CMK (cell line): ENCODE measurements around the gene CFAP74.

Source experiments
- DNase-seq: peaks from one replicate; pipeline ENCODE4 v3.0.0-alpha.2; 2010; ENCODE audit warnings: low read depth

Gene CFAP74

GRCh38 chr1:1926346-1926811 lies 77.2 kb downstream of the CFAP74 start:
- DNase-seq: no peak

DNA sequence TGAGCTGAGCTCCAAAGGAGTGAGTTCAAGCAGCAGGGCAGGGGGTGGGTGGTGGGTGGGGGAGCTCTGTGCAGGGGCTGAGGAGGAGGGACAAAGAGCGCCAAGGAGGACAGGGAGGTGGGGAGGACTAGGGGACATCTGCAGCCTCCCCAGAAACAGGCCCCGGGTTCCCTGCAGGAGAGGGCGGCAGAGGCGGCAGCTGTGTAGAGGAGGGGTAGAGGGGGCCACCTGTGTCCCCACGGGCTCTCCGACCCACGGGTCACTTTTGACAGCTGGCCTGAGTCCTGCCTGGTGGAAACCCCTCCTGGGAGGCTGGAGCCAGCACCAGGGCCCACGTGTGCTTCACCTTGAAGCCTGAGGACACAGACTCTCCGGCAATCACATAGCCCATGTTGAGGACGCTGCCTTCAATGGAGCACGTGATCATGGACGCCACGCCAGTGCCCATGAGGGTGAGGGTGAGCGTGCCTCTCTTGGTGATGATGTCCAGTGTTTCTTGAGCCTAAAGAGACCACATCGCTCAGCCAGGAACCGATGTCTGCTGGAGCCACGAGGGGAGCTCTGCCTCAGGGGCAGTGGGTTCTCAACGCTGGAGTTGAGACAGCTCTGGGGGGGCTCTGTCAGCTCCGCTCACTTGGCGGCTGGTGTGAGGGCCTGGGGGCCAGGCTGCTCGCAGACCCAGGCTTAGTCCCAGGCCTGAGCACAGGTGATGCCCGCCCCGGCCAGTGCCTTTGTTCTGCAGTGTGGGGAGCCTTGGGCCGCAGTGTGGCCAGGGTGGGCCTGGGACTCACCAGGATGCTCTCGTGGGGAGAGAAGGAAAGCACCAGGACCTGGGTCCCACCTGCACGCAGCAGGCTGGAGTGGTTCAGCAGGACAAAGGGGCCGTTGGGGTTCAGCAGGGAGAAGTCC lies 77.9 kb downstream of the CFAP74 start:
- no peak for DNase-seq

- DNase-seq: no peak
These were observed 78.7 kb downstream of the CFAP74 start for GRCh38 chr1:1924849-1925248.

DNA sequence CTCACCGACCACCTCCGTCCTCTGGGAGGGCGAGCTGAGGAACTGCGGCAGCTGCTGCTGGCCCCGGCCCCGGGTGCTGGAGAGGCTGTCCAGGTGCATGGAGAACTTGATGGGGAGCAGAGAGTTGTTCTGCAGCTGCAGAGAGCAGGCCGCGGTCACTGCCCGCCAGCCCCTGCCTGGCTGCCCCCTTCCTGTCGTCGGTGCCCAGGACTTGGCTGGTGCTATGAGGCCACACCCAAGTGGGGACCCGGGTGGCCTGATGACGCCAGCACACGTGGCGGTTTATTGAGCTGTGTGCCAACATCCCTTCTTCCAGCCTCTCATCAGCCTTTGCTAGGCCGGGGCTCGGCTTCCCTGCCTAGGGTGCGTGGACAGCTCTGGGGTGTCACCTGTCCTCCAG lies 79.2 kb downstream of the CFAP74 start:
- DNase-seq: no peak

GRCh38 chr1:1922956-1923833 lies 80.4 kb downstream of the CFAP74 start:
- DNase-seq: no peak

- no peak for DNase-seq
These were observed 81.0 kb downstream of the CFAP74 start for GRCh38 chr1:1922702-1922955.

DNA sequence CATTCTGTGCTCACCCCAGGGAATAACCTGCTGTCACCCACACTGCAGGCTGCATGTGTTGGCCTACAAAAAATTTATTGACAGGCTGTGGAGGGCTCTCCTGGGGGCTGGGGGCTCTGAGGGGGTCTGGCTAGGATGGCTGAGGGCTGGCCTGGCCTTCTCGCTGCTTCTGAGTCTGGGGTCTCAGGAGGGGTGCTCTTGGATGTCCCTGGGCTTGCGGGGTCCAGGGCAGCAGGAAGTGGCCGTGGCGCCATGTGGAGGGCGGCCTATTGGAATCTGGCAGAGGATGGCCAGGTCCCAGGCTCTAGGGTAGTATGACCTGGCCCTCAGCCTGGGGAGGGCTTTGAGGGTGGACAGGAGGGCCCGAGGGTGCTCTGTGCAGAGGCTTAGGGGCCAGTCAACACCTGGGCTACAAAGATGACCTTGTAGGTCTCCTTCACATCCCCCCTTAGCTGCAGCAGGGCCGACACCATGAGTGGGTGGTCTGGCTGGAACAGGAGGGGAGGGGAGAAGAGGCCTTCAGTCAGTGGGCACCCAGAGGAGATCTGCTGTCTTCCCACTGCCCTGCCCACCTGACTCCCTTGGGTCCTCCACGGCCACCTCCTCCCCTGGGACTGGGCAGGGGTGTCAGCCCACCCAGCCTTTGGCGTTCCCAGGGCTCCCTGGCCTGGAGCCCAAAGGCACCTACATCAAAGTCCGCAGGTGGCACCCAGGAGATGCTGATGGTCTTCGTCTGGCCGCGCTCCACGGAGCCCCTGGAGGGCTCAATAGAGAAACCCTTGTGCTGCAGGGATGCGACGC lies 81.5 kb downstream of the CFAP74 start:
- no peak for DNase-seq

GRCh38 chr1:1921459-1921862 lies 82.1 kb downstream of the CFAP74 start:
- DNase-seq: no peak

- no peak for DNase-seq
These were observed 82.8 kb downstream of the CFAP74 start for GRCh38 chr1:1920608-1921458.

DNA sequence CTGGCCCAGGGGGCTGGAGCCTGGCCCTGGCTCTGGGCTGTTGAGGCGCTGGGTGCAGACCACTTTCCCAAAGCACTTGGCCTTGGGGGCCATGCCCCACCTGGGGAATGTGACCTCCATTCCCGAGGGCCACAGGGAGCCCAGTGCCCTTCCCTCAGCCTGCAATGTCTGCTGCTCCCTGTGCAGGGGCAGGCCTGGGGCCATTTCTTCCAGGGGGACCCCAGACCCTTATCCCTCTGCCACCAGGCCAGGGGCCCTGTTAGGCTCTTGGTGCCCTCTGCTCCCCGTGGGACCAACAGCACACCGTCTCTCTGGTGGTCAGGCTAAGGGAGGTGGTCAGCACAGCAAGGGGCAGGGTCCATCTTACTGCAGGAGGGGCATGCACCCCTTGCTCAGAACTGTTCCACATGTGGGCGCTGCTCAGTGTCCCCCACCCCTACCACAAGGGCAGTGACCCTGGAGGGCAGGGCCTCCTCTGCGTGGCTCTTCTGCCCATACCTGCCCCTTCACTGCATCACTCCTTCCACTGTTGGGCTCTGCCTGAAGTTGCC lies 83.5 kb downstream of the CFAP74 start:
- DNase-seq: no peak

- peak; percentile 100 for DNase-seq
These were observed 84.1 kb downstream of the CFAP74 start for GRCh38 chr1:1919304-1920056.

DNA sequence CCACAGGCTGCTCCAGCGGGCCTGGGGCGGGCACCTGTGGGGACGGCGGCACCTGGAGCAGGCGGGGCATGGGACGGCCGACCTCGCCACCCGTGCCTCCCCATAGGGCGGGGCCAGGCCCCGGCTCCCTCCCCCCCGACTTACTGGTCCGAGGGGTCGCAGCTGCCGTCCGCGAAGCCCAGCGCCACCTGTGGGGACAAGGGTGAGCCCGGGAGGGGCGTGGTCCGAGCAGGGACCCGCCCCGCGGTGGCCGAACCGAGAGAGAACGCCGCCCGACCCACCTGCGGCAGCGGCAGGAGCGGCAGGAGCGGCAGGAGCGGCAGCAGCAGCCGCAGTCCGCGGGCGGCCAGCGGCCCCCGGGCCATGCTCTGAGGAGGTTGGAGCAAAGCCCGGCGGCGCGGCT lies 84.7 kb downstream of the CFAP74 start, which contains the start of gene TMEM52:
TSS of gene TMEM52 (minus strand) at position 379 of the 403 bp plus-strand sequence. CDS start at position 365, 14 bp downstream.
- DNase-seq: no peak

- no peak for DNase-seq
These were observed 85.3 kb downstream of the CFAP74 start for GRCh38 chr1:1917995-1918900.

DNA sequence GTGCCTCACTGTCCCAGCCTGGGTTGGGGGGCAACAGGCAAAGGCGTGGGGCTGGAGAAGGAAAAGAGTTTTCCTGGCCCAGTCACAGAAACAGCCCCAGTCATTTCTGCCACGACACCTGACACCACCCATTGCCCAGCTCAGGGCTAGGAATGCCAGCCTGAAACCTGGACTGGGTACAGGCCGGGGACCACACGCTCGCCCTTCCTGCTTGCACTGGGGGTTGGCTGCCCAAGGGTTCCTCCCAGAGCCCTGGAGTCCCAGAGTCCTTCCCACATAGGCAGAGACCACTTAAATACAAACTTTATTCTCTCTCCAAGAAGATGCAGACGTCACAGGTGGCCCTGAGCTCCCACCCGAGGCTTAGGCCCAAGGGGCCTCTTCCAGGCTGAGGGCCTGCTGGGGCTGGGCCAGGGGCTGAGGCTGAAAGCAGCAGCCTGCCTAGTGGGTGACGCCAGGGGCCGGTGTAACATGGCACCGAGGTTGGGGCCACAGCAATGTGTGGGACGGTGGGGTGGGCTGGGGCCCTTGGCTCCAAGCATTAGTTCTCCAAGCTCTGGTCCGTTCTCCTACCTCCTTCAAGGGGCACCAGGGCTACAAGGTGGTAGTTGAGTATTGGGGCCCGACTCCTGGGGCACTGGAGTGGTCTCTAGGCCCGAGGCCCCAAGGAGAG lies 86.1 kb downstream of the CFAP74 start:
- DNase-seq: no peak

DNA sequence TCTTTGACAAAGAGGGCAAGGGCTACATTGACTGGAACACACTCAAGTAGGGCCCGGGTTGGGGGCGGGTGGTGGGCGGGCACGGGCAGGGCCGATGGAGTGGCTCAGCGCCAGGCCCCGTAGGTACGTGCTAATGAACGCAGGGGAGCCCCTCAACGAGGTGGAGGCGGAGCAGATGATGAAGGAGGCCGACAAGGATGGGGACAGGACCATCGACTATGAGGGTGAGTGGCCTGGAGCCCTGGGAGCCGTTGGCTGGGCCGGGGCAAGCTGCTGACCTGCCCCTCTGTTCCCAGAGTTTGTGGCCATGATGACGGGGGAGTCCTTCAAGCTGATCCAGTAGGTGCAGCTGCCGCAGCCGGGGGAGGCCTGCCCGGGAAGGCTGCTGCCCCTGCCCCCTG lies 86.7 kb downstream of the CFAP74 start:
- no peak for DNase-seq

DNA sequence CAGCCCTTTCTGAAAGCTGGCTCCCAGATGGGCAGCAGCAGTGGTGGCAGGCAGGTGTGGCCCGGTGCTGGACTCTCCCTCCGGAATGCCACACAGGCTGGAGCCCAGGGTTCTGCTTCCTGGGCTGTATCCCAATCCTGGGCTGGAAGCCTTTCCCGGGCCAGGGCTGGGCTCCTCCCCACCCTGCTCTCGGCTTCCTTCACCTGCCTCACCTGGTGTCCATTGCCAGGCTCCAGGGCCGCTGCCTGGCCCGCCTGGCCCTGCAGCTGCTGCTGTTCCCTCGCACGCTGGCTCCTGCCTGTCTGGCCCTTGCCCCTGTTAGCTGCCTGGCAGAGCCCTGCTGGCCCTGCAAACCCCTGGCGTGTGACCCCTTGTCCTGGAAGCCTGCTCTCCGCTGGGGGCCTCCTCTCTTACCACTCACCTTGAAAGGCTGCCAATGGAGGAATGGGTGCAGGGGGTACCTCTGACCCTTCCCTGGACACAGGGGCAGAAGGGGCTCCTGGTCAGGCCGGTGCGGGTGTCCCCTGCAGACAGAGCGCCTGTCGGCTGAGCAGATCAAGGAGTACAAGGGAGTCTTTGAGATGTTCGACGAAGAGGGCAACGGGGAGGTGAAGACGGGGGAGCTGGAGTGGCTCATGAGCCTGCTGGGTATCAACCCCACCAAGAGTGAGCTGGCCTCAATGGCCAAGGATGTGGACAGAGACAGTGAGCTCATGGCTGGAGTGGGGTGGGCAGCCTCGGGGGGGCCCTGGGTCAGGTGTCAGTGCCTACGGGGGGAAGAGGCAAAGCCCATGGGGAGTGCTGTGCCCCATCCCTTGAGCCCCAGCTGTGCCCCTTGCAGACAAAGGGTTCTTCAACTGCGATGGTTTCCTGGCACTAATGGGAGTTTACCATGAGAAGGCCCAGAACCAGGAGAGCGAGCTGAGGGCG lies 87.4 kb downstream of the CFAP74 start:
- no peak for DNase-seq

- DNase-seq: no peak
These were observed 88.5 kb downstream of the CFAP74 start, which contains the start of gene CALML6 for GRCh38 chr1:1914971-1915692. Gene CALML6 (plus strand): TSS chr1:1915260. CDS start chr1:1915281, 21 bp downstream.
